OCI-LY3 (cell line): ENCODE data around the gene IL11RA.

Source experiments
- H2AFZ ChIP-seq: fragments of 200-600, 300-600 bp; shearing (Covaris generic); 2 replicates; pipeline ENCODE4 v1.6.0; 2014; ENCODE audit warnings: antibody characterized with exemption, low read depth, low read length
- H3K27ac ChIP-seq: fragments of 200-600, 300-600 bp; sonication (generic); 2 replicates; pipeline ENCODE4 v1.5.1; 2014; ENCODE audit warnings: mild to moderate bottlenecking, low read length, moderate library complexity, mixed read lengths
- H3K27me3 ChIP-seq: fragments of 200-600, 300-600 bp; sonication (generic); 2 replicates; pipeline ENCODE4 v1.6.1; 2014; ENCODE audit warnings: low read depth, low read length, mixed read lengths
- H3K36me3 ChIP-seq: fragments of 200-600, 300-600 bp; sonication (generic); replicated peaks from 2 replicates; pipeline ENCODE3; 2014; ENCODE audit warnings: low read depth, low read length, mixed read lengths
- H3K4me1 ChIP-seq: fragments of 300-600, 200-600 bp; sonication (generic); 2 replicates; pipeline ENCODE4 v1.6.1; 2014; ENCODE audit warnings: low read length, mixed read lengths
- H3K4me2 ChIP-seq: fragments of 200-600, 300-600 bp; sonication (generic); 2 replicates; pipeline ENCODE4 v1.6.1; 2014; ENCODE audit warnings: low read length, mixed read lengths
- H3K4me3 ChIP-seq: fragments of 300-600, 200-600 bp; sonication (generic); 2 replicates; pipeline ENCODE4 v1.5.1; 2014; ENCODE audit warnings: antibody characterized with exemption, mild to moderate bottlenecking, low read length, moderate library complexity
- H3K79me2 ChIP-seq: fragments of 300-600, 200-600 bp; shearing (Covaris generic); 2 replicates; pipeline ENCODE4 v1.6.1; 2014; ENCODE audit warnings: mild to moderate bottlenecking, low read length, mixed read lengths
- H3K9ac ChIP-seq: fragments of 300-600, 200-600 bp; shearing (Covaris generic); 2 replicates; pipeline ENCODE4 v1.6.0; 2014; ENCODE audit warnings: mild to moderate bottlenecking, low read length, moderate library complexity
- H3K9me3 ChIP-seq: fragments of 200-600, 300-600 bp; shearing (Covaris generic); 2 replicates; pipeline ENCODE4 v1.6.1; 2014; ENCODE audit warnings: low read length, mixed read lengths; ENCODE audit not compliant: insufficient read depth
- H4K20me1 ChIP-seq: fragments of 200-600, 300-600 bp; sonication (generic); 2 replicates; pipeline ENCODE4 v1.6.1; 2016; ENCODE audit warnings: low read length, mixed read lengths; ENCODE audit not compliant: insufficient read depth
- CTCF ChIP-seq: fragments of 200-600, 300-600 bp; sonication (generic); IDR thresholded peaks from 2 replicates; pipeline ENCODE4 v1.5.1; 2014; ENCODE audit warnings: antibody characterized with exemption, low read length, low read depth
- EZH2phosphoT487 ChIP-seq: fragments of 200-600 bp; shearing (Covaris generic); IDR thresholded peaks from 2 replicates; pipeline ENCODE4 v1.6.1; 2018; ENCODE audit warnings: antibody characterized with exemption, mixed run types, low read depth

IL11RA gene

GRCh38 chr9:34701769-34702736, 50.1 kb downstream of the IL11RA start:
- Histone ChIP-seq H3K9ac (peak overlapping the region; percentile 32), H3K27me3 (peaks cover 16% of the 10 kb centered on the region), H3K4me2 (peak overlapping the region; percentile 100), H3K9me3 (no peaks in the 10 kb centered on the region), H3K79me2 (no peaks in the 10 kb centered on the region), H4K20me1 (no peaks in the 10 kb centered on the region), H3K4me1 (no peaks in the 10 kb centered on the region), H3K27ac (no peak overlapping the region), H2AFZ (peak overlapping the region; percentile 55), H3K36me3 (no peaks in the 10 kb centered on the region), H3K4me3 (peak overlapping the region; percentile 81)
- TF ChIP-seq CTCF, result peak; percentile 97
- TF ChIP-seq EZH2phosphoT487, result no peak

GRCh38 chr9:34707130-34707529, 55.1 kb downstream of the IL11RA start:
- Histone ChIP-seq H2AFZ (no peak overlapping the region), H3K9me3 (no peaks in the 10 kb centered on the region), H4K20me1 (no peaks in the 10 kb centered on the region), H3K9ac (no peak overlapping the region), H3K36me3 (no peaks in the 10 kb centered on the region), H3K4me2 (no peak overlapping the region), H3K27me3 (peaks cover 5% of the 10 kb centered on the region; the same call in 1 of the 2 replicates), H3K4me3 (no peak overlapping the region), H3K4me1 (no peaks in the 10 kb centered on the region), H3K27ac (no peak overlapping the region), H3K79me2 (no peaks in the 10 kb centered on the region)
- no peak for TF ChIP-seq EZH2phosphoT487
- no peak for TF ChIP-seq CTCF

GRCh38 chr9:34709196-34709978, 57.4 kb downstream of the IL11RA start:
- no peak overlapping the region for H2AFZ ChIP-seq
- H3K36me3 ChIP-seq, result no peaks in the 10 kb centered on the region
- H3K4me3 ChIP-seq, result no peak overlapping the region
- no peaks in the 10 kb centered on the region for H4K20me1 ChIP-seq
- no peak overlapping the region for H3K4me2 ChIP-seq
- TF ChIP-seq EZH2phosphoT487 (no peak), CTCF (no peak)
- peaks cover 23% of the 10 kb centered on the region for H3K27me3 ChIP-seq
- H3K9ac ChIP-seq, result no peak overlapping the region
- no peaks in the 10 kb centered on the region for H3K4me1 ChIP-seq
- H3K27ac ChIP-seq, result no peak overlapping the region
- H3K79me2 ChIP-seq, result no peaks in the 10 kb centered on the region
- no peaks in the 10 kb centered on the region for H3K9me3 ChIP-seq

GRCh38 chr9:34710023-34710422, 58.0 kb downstream of the IL11RA start, which contains the start of gene CCL21:
TSS of gene CCL21 (minus strand) at chr9:34710136. CDS start at chr9:34710066, 70 bp downstream.
- TF ChIP-seq EZH2phosphoT487 (no peak), CTCF (no peak)
- no peaks in the 10 kb centered on the region for H3K4me1 ChIP-seq
- H3K27me3 ChIP-seq, result peaks cover 26% of the 10 kb centered on the region
- no peak within 1 kb of the TSS for H3K27ac ChIP-seq
- no peak within 1 kb of the TSS for H3K4me3 ChIP-seq
- no peak within 1 kb of the TSS for H2AFZ ChIP-seq
- no peaks in the 10 kb centered on the region for H3K36me3 ChIP-seq
- H3K4me2 ChIP-seq, result no peak within 1 kb of the TSS
- H3K9ac ChIP-seq, result no peak within 1 kb of the TSS
- H4K20me1 ChIP-seq, result no peaks in the 10 kb centered on the region
- no peaks in the 10 kb centered on the region for H3K9me3 ChIP-seq
- no peaks in the 10 kb centered on the region for H3K79me2 ChIP-seq
